ENCODE results near the gene GPC6. TPM values are rescaled to one million over a fixed set of nuclear protein-coding genes. Genes with fewer than 3 reads are reported as not detected.

GPC6 gene
- total RNA-seq, 3 donors from 2014 or later (not counting 1 experiment from before 2014, with no cell fraction given): not detected

- no peaks in the 10 kb centered on the region for H3K27me3 Mint-ChIP-seq (ENCODE audit: low read depth in 2 of 2)
These were observed 321.3 kb downstream of the GPC6 start for GRCh38 chr13:93547886-93548285.

GRCh38 chr13:93549326-93550005 is 322.9 kb downstream of the GPC6 start:
- H3K27ac ChIP-seq (ENCODE audit: low read length): no peak overlapping the region
- 79% methylated on average over 2 of the region's 4 CpGs for WGBS (ENCODE audit: insufficient coverage)
- H3K36me3 ChIP-seq (ENCODE audit: control insufficient read depth, insufficient read depth, low read length): no peaks in the 10 kb centered on the region
- no peak for ATAC-seq
- no peak overlapping the region for H3K4me3 ChIP-seq (ENCODE audit: low read length)
- no peaks in the 10 kb centered on the region for H3K27me3 ChIP-seq (ENCODE audit: control insufficient read depth, insufficient read depth, low read length)
- Mint-ChIP-seq H3K27ac (no peak overlapping the region), H3K4me1 (no peaks in the 10 kb centered on the region), H3K27me3 (ENCODE audit: low read depth in 2 of 2) (no peaks in the 10 kb centered on the region), H3K4me3 (no peak overlapping the region), H3K36me3 (no peaks in the 10 kb centered on the region), H3K9me3 (peaks cover 6 to 7% of the 10 kb centered on the region in 2 donors)
- DNase-seq: no peak
- TF ChIP-seq, protein P1, sequence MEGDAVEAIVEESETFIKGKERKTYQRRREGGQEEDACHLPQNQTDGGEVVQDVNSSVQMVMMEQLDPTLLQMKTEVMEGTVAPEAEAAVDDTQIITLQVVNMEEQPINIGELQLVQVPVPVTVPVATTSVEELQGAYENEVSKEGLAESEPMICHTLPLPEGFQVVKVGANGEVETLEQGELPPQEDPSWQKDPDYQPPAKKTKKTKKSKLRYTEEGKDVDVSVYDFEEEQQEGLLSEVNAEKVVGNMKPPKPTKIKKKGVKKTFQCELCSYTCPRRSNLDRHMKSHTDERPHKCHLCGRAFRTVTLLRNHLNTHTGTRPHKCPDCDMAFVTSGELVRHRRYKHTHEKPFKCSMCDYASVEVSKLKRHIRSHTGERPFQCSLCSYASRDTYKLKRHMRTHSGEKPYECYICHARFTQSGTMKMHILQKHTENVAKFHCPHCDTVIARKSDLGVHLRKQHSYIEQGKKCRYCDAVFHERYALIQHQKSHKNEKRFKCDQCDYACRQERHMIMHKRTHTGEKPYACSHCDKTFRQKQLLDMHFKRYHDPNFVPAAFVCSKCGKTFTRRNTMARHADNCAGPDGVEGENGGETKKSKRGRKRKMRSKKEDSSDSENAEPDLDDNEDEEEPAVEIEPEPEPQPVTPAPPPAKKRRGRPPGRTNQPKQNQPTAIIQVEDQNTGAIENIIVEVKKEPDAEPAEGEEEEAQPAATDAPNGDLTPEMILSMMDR (IDR thresholded peaks at IDR 0.05): no peak
- intact Hi-C loops (cut with micrococcal nuclease): no loop called here
- H3K4me1 ChIP-seq (ENCODE audit: control insufficient read depth, insufficient read depth, low read length): no peaks in the 10 kb centered on the region
- H3K9me3 ChIP-seq (ENCODE audit: control insufficient read depth, insufficient read depth, low read length): no peaks in the 10 kb centered on the region

More at GRCh38 chr13:93547886-93548285, 321.3 kb downstream of the GPC6 start:
- intact Hi-C loops (cut with micrococcal nuclease): no loop called here
- no peaks in the 10 kb centered on the region for H3K27me3 ChIP-seq (ENCODE audit: control insufficient read depth, insufficient read depth, low read length)
- no peaks in the 10 kb centered on the region for H3K4me1 Mint-ChIP-seq
- no peaks in the 10 kb centered on the region for H3K9me3 ChIP-seq (ENCODE audit: control insufficient read depth, insufficient read depth, low read length)
- no peaks in the 10 kb centered on the region for H3K36me3 ChIP-seq (ENCODE audit: control insufficient read depth, insufficient read depth, low read length)
- H3K4me3 ChIP-seq (ENCODE audit: low read length): no peak overlapping the region
- H3K4me1 ChIP-seq (ENCODE audit: control insufficient read depth, insufficient read depth, low read length): no peaks in the 10 kb centered on the region
- DNase-seq (no peak), ATAC-seq (no peak)
- H3K36me3 Mint-ChIP-seq: no peaks in the 10 kb centered on the region
- no peak overlapping the region for H3K4me3 Mint-ChIP-seq
- H3K27ac Mint-ChIP-seq: no peak overlapping the region
- H3K27ac ChIP-seq (ENCODE audit: low read length): no peak overlapping the region
- TF ChIP-seq, protein P1 (IDR thresholded peaks at IDR 0.05): no peak
- H3K9me3 Mint-ChIP-seq: peaks cover 6 to 7% of the 10 kb centered on the region in 2 donors

GRCh38 chr13:93550236-93550635 is 323.6 kb downstream of the GPC6 start:
- Mint-ChIP-seq H3K4me3 (no peak overlapping the region), H3K27me3 (ENCODE audit: low read depth in 2 of 2) (no peaks in the 10 kb centered on the region), H3K36me3 (no peaks in the 10 kb centered on the region), H3K4me1 (no peaks in the 10 kb centered on the region), H3K27ac (no peak overlapping the region), H3K9me3 (peaks cover 6 to 7% of the 10 kb centered on the region in 2 donors)
- intact Hi-C loops (cut with micrococcal nuclease): no loop called here
- Histone ChIP-seq H3K36me3 (ENCODE audit: control insufficient read depth, insufficient read depth, low read length) (no peaks in the 10 kb centered on the region), H3K9me3 (ENCODE audit: control insufficient read depth, insufficient read depth, low read length) (no peaks in the 10 kb centered on the region), H3K4me1 (ENCODE audit: control insufficient read depth, insufficient read depth, low read length) (no peaks in the 10 kb centered on the region), H3K27ac (ENCODE audit: low read length) (no peak overlapping the region), H3K4me3 (ENCODE audit: low read length) (no peak overlapping the region), H3K27me3 (ENCODE audit: control insufficient read depth, insufficient read depth, low read length) (no peaks in the 10 kb centered on the region)
- TF ChIP-seq, protein P1 (IDR thresholded peaks at IDR 0.05): no peak
- DNase-seq: no peak
- no peak for ATAC-seq

GRCh38 chr13:93552596-93552995 is 326.0 kb downstream of the GPC6 start:
- DNase-seq: no peak
- H3K9me3 ChIP-seq (ENCODE audit: control insufficient read depth, insufficient read depth, low read length): no peaks in the 10 kb centered on the region
- TF ChIP-seq, protein P1 (IDR thresholded peaks at IDR 0.05): no peak
- H3K27ac ChIP-seq (ENCODE audit: low read length): no peak overlapping the region
- no peaks in the 10 kb centered on the region for H3K4me1 Mint-ChIP-seq
- ATAC-seq: no peak
- no peaks in the 10 kb centered on the region for H3K27me3 Mint-ChIP-seq (ENCODE audit: low read depth in 2 of 2)
- no peaks in the 10 kb centered on the region for H3K4me1 ChIP-seq (ENCODE audit: control insufficient read depth, insufficient read depth, low read length)
- intact Hi-C loops (cut with micrococcal nuclease): no loop called here
- H3K27me3 ChIP-seq (ENCODE audit: control insufficient read depth, insufficient read depth, low read length): no peaks in the 10 kb centered on the region
- H3K36me3 Mint-ChIP-seq: no peaks in the 10 kb centered on the region
- H3K4me3 ChIP-seq (ENCODE audit: low read length): no peak overlapping the region
- H3K9me3 Mint-ChIP-seq: peaks cover 6 to 7% of the 10 kb centered on the region in 2 donors
- no peaks in the 10 kb centered on the region for H3K36me3 ChIP-seq (ENCODE audit: control insufficient read depth, insufficient read depth, low read length)
- H3K27ac Mint-ChIP-seq: no peak overlapping the region
- no peak overlapping the region for H3K4me3 Mint-ChIP-seq

All from natural killer cell (primary cell).